HepG2 (cell line): ENCODE measurements around the gene MRM3. TPM values are rescaled to one million over a fixed set of nuclear protein-coding genes. Genes with fewer than 3 reads are reported as not detected.
A peak's percentile ranks its signal among the peaks of the same experiment; 100 is the strongest.

Experiments
- GATAD2A ChIP-seq: IDR thresholded peaks from 2 replicates; pipeline ENCODE4 v1.6.1; 2016
- HOXD1 ChIP-seq: sonication (generic); formaldehyde crosslinking; IDR thresholded peaks from 2 replicates; pipeline ENCODE4 v1.5.0; 2020; ENCODE audit warnings: missing genetic modification reagents
- MAFG ChIP-seq: sonication (generic); formaldehyde crosslinking; IDR thresholded peaks from 2 replicates; pipeline ENCODE4 v1.5.1; 2020; ENCODE audit warnings: mild to moderate bottlenecking, missing genetic modification reagents
- MZF1 ChIP-seq: sonication (generic); formaldehyde crosslinking; IDR thresholded peaks from 2 replicates; pipeline ENCODE4 v1.8.1; 2023; ENCODE audit warnings: mild to moderate bottlenecking, missing genetic modification reagents, borderline replicate concordance
- NFIB ChIP-seq: sonication (generic); formaldehyde crosslinking; IDR thresholded peaks from 2 replicates; pipeline ENCODE4 v1.9.0; 2021; ENCODE audit warnings: missing genetic modification reagents, mild to moderate bottlenecking, borderline replicate concordance
- NKX3-1 ChIP-seq: sonication (generic); formaldehyde crosslinking; IDR thresholded peaks from 2 replicates; pipeline ENCODE4 v1.5.0; 2020; ENCODE audit warnings: missing genetic modification reagents
- POLR2A ChIP-seq, 2 experiments: IDR thresholded peaks; 2 replicates each; pipeline ENCODE4 v1.6.1; 2011; ENCODE audit warnings: low read depth in 2 of 2, low read length in 2 of 2, mild to moderate bottlenecking in 1 of 2, moderate library complexity in 1 of 2; ENCODE audit not compliant: insufficient read depth in 1 of 2
- RELA ChIP-seq: sonication (generic); formaldehyde crosslinking; IDR thresholded peaks from 2 replicates; pipeline ENCODE4 v1.4.0; 2020; ENCODE audit warnings: missing genetic modification reagents
- SATB2 ChIP-seq: sonication (generic); formaldehyde crosslinking; IDR thresholded peaks from 2 replicates; pipeline ENCODE4 v1.5.0; 2020; ENCODE audit warnings: missing genetic modification reagents
- SRF ChIP-seq: IDR thresholded peaks from 2 replicates; pipeline ENCODE4 v1.6.1; 2011; ENCODE audit warnings: mild to moderate bottlenecking, low read depth, low read length, moderate library complexity
- SRSF1 ChIP-seq: fragments of 200-400 bp; formaldehyde crosslinking; optimal IDR thresholded peaks from 2 replicates; pipeline ENCODE3; 2017; ENCODE audit warnings: mild to moderate bottlenecking, low read depth, low read length, moderate library complexity
- ZBTB10 ChIP-seq: sonication (generic); formaldehyde crosslinking; IDR thresholded peaks from 2 replicates; pipeline ENCODE4 v1.4.0; 2020; ENCODE audit warnings: missing genetic modification reagents, borderline replicate concordance
- ZFP90 ChIP-seq: sonication (generic); formaldehyde crosslinking; IDR thresholded peaks from 2 replicates; pipeline ENCODE4 v1.8.0; 2022; ENCODE audit warnings: missing genetic modification reagents, mild to moderate bottlenecking, inconsistent platforms, borderline replicate concordance
- ZNF232 ChIP-seq: sonication (generic); formaldehyde crosslinking; IDR thresholded peaks from 2 replicates; pipeline ENCODE4 v1.4.0; 2020; ENCODE audit warnings: missing genetic modification reagents, borderline replicate concordance
- ZNF263 ChIP-seq: sonication (generic); formaldehyde crosslinking; IDR thresholded peaks from 2 replicates; pipeline ENCODE4 v1.4.0; 2020; ENCODE audit warnings: missing genetic modification reagents
- ZNF354B ChIP-seq: sonication (generic); formaldehyde crosslinking; IDR thresholded peaks from 2 replicates; pipeline ENCODE4 v1.8.0; 2022; ENCODE audit warnings: mild to moderate bottlenecking, missing genetic modification reagents
- ZNF629 ChIP-seq: sonication (generic); formaldehyde crosslinking; conservative IDR thresholded peaks from 2 replicates; pipeline ENCODE4 v1.5.0; 2020; ENCODE audit warnings: missing genetic modification reagents
- ZNF691 ChIP-seq: sonication (generic); formaldehyde crosslinking; IDR thresholded peaks from 2 replicates; pipeline ENCODE4 v1.4.0; 2020; ENCODE audit warnings: missing genetic modification reagents, low read depth, mild to moderate bottlenecking, borderline replicate concordance
- ZNF777 ChIP-seq: sonication (generic); formaldehyde crosslinking; IDR thresholded peaks from 2 replicates; pipeline ENCODE4 v1.4.0; 2020; ENCODE audit warnings: missing genetic modification reagents
- polyA plus RNA-seq, 8 experiments: library from polyadenylated mRNA; depleted of rRNA in 3 of 8; stranded (reverse) in 7 of 8; unstranded in 1 of 8; fragments of >200 nt; fragmentation: Illumina TruSeq in 4 of 8; extraction: Trizol in 4 of 8; gene quantifications; 2 replicates each; pipeline versions ENCODE4 v1.2.1 to v1.2.3, GENCODE V29; 2011 to 2016; ENCODE audit warnings: low read depth in 4 of 8, missing spikeins in 1 of 8, mixed read lengths in 1 of 8; ENCODE audit not compliant: insufficient read depth in 1 of 8
- total RNA-seq, 5 experiments: library from RNA; depleted of rRNA; stranded (reverse); fragments of >200 nt; fragmentation: Illumina TruSeq; extraction: Trizol; gene quantifications; 2 replicates each; pipeline ENCODE4 v1.2.3, GENCODE V29; 2016; ENCODE audit warnings: low read depth in 1 of 5
- TF ChIP-seq, protein P1 (sequence below): sonication (generic); IDR thresholded peaks from 2 replicates; pipeline ENCODE4 v1.6.1; 2016; ENCODE audit warnings: low read depth, borderline replicate concordance
- TF ChIP-seq, protein P2 (sequence below): sonication (generic); formaldehyde crosslinking; IDR thresholded peaks from 2 replicates; pipeline ENCODE4 v1.8.0; 2022; ENCODE audit warnings: missing genetic modification reagents, mild to moderate bottlenecking, borderline replicate concordance
- TF ChIP-seq, protein P3 (sequence below): sonication (generic); formaldehyde crosslinking; IDR thresholded peaks from 2 replicates; pipeline ENCODE4 v1.4.0; 2020; ENCODE audit warnings: missing genetic modification reagents, borderline replicate concordance

The MRM3 gene
- total and polyA plus RNA-seq, 2 of the 13 experiments (the other 11 are each of a cell fraction or from before 2014, with no cell fraction given): 12.3 to 25.5 TPM

DNA sequence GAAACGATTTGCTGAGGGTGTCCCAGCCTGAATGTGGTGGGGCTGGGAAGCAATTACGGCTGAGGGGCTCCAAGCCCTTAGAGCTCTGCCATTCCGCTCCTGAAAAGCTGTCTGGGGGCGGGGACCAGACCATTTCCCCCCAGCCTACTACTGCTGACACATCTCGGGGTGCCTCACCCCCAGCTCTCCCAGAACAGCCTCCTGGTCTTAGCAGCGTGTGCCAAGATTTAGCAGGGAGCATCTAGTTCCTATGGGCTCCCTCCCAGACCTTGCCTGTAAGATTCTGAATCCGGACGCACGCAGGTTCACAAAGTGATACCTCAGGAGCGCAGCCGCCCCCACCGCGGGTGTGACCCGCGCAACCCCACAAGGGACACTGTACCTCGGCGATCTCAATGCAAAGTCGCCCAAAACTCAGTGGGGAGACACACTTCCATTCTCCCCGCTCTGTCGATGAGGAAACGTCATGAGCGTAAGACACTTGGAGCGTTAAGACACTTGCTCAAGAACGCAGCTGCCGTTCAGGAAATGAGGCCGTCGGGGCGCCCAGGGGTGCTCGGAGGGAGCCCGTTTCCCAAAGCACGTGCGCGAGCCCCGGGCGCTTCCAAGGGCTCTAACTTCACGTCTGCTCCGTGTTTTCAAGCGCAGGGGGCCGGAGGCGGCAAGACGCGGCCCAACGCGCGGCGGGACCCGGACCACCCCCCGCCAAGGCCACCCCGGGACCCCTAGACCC is 30.7 kb upstream of the MRM3 start (continued):
- TF ChIP-seq ZBTB10 (CRISPR knock-in tag): peak; percentile 83; the same call in 1 of the 2 replicates
- no peak for TF ChIP-seq ZNF691
- peak; percentile 24; the same call in 1 of the 2 replicates for TF ChIP-seq NKX3-1
- no peak for TF ChIP-seq ZNF354B (CRISPR knock-in tag)
- peak; percentile 43 for TF ChIP-seq SRSF1
- no peak for TF ChIP-seq MAFG (CRISPR knock-in tag)
- TF ChIP-seq GATAD2A: no peak
- TF ChIP-seq, protein P1, sequence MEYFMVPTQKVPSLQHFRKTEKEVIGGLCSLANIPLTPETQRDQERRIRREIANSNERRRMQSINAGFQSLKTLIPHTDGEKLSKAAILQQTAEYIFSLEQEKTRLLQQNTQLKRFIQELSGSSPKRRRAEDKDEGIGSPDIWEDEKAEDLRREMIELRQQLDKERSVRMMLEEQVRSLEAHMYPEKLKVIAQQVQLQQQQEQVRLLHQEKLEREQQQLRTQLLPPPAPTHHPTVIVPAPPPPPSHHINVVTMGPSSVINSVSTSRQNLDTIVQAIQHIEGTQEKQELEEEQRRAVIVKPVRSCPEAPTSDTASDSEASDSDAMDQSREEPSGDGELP: no peak
- TF ChIP-seq, protein P2, sequence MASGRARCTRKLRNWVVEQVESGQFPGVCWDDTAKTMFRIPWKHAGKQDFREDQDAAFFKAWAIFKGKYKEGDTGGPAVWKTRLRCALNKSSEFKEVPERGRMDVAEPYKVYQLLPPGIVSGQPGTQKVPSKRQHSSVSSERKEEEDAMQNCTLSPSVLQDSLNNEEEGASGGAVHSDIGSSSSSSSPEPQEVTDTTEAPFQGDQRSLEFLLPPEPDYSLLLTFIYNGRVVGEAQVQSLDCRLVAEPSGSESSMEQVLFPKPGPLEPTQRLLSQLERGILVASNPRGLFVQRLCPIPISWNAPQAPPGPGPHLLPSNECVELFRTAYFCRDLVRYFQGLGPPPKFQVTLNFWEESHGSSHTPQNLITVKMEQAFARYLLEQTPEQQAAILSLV (CRISPR knock-in tag): peak; percentile 8; the same call in 1 of the 2 replicates
- no peak for TF ChIP-seq SRF
- no peak for TF ChIP-seq RELA (CRISPR knock-in tag)
- peak; percentile 7; the same call in 1 of the 2 replicates for TF ChIP-seq SATB2 (CRISPR knock-in tag)
- no peak for TF ChIP-seq POLR2A (IDR thresholded peaks at IDR 0.05; ENCODE audit: insufficient read depth in 1 of 2, low read depth in 2 of 2, low read length in 2 of 2)
- TF ChIP-seq NFIB (CRISPR knock-in tag): no peak
- 0 out of 2 replicates have a peak, but pooled peaks have one; percentile 6 for TF ChIP-seq ZFP90 (CRISPR knock-in tag)
- TF ChIP-seq ZNF232 (CRISPR knock-in tag): 0 out of 2 replicates have a peak, but pooled peaks have one; percentile 20
- peak; percentile 42 for TF ChIP-seq HOXD1 (CRISPR knock-in tag)
- peak; percentile 98; the same call in 1 of the 2 replicates for TF ChIP-seq ZNF777 (CRISPR knock-in tag)
- TF ChIP-seq, protein P3, sequence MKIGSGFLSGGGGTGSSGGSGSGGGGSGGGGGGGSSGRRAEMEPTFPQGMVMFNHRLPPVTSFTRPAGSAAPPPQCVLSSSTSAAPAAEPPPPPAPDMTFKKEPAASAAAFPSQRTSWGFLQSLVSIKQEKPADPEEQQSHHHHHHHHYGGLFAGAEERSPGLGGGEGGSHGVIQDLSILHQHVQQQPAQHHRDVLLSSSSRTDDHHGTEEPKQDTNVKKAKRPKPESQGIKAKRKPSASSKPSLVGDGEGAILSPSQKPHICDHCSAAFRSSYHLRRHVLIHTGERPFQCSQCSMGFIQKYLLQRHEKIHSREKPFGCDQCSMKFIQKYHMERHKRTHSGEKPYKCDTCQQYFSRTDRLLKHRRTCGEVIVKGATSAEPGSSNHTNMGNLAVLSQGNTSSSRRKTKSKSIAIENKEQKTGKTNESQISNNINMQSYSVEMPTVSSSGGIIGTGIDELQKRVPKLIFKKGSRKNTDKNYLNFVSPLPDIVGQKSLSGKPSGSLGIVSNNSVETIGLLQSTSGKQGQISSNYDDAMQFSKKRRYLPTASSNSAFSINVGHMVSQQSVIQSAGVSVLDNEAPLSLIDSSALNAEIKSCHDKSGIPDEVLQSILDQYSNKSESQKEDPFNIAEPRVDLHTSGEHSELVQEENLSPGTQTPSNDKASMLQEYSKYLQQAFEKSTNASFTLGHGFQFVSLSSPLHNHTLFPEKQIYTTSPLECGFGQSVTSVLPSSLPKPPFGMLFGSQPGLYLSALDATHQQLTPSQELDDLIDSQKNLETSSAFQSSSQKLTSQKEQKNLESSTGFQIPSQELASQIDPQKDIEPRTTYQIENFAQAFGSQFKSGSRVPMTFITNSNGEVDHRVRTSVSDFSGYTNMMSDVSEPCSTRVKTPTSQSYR (CRISPR knock-in tag): no peak
- peak; percentile 21; the same call in 1 of the 2 replicates for TF ChIP-seq ZNF263 (CRISPR knock-in tag)
- 0 out of 2 replicates have a peak, but pooled peaks have one; percentile 3 for TF ChIP-seq ZNF629 (CRISPR knock-in tag)
- TF ChIP-seq MZF1: 0 out of 2 replicates have a peak, but pooled peaks have one; percentile 9
